ENCODE results near the gene THEMIS.

THEMIS gene

GRCh38 chr6:127859956-127860355 lies 40.9 kb downstream of the THEMIS start:
- DNase-seq (ENCODE audit: low read depth in 1 of 2, low spot score in 1 of 2) = no peak

- DNase-seq (ENCODE audit: low read depth in 1 of 2, low spot score in 1 of 2) = no peak
Measured at GRCh38 chr6:127858727-127859391, 42.0 kb downstream of the THEMIS start.

- DNase-seq (ENCODE audit: low read depth in 1 of 2, low spot score in 1 of 2) = no peak
Measured at GRCh38 chr6:127857051-127857637, 43.7 kb downstream of the THEMIS start.

- peak in 1 of 2 donors; percentile 1 for DNase-seq (ENCODE audit: low read depth in 1 of 2, low spot score in 1 of 2)
Measured at GRCh38 chr6:127855542-127856159, 45.2 kb downstream of the THEMIS start.

- no peak for DNase-seq (ENCODE audit: low read depth in 1 of 2, low spot score in 1 of 2)
Measured at GRCh38 chr6:127854009-127854408, 46.8 kb downstream of the THEMIS start.

GRCh38 chr6:127851197-127851596 lies 49.7 kb downstream of the THEMIS start:
- DNase-seq (ENCODE audit: low read depth in 1 of 2, low spot score in 1 of 2) = no peak

- DNase-seq (ENCODE audit: low read depth in 1 of 2, low spot score in 1 of 2) = no peak
Measured at GRCh38 chr6:127845242-127845641, 55.6 kb downstream of the THEMIS start.

GRCh38 chr6:127844529-127844928 lies 56.3 kb downstream of the THEMIS start:
- DNase-seq (ENCODE audit: low read depth in 1 of 2, low spot score in 1 of 2) = no peak

GRCh38 chr6:127843582-127843981 lies 57.3 kb downstream of the THEMIS start:
- no peak for DNase-seq (ENCODE audit: low read depth in 1 of 2, low spot score in 1 of 2)

GRCh38 chr6:127842562-127842961 lies 58.3 kb downstream of the THEMIS start:
- no peak for DNase-seq (ENCODE audit: low read depth in 1 of 2, low spot score in 1 of 2)

- DNase-seq (ENCODE audit: low read depth in 1 of 2, low spot score in 1 of 2) = no peak
Measured at GRCh38 chr6:127841811-127842210, 59.0 kb downstream of the THEMIS start.

GRCh38 chr6:127834136-127834535 lies 66.7 kb downstream of the THEMIS start:
- no peak for DNase-seq (ENCODE audit: low read depth in 1 of 2, low spot score in 1 of 2)

- DNase-seq (ENCODE audit: low read depth in 1 of 2, low spot score in 1 of 2) = no peak
Measured at GRCh38 chr6:127833336-127833735, 67.5 kb downstream of the THEMIS start.

GRCh38 chr6:127832381-127832780 lies 68.5 kb downstream of the THEMIS start:
- DNase-seq (ENCODE audit: low read depth in 1 of 2, low spot score in 1 of 2) = no peak

GRCh38 chr6:127824061-127824460 lies 76.8 kb downstream of the THEMIS start:
- no peak for DNase-seq (ENCODE audit: low read depth in 1 of 2, low spot score in 1 of 2)

GRCh38 chr6:127821431-127821830 lies 79.4 kb downstream of the THEMIS start:
- no peak for DNase-seq (ENCODE audit: low read depth in 1 of 2, low spot score in 1 of 2)

- no peak for DNase-seq (ENCODE audit: low read depth in 1 of 2, low spot score in 1 of 2)
Measured at GRCh38 chr6:127818149-127818548, 82.7 kb downstream of the THEMIS start.

- no peak for DNase-seq (ENCODE audit: low read depth in 1 of 2, low spot score in 1 of 2)
Measured at GRCh38 chr6:127816643-127817042, 84.2 kb downstream of the THEMIS start.

GRCh38 chr6:127813699-127814027 lies 87.2 kb downstream of the THEMIS start:
- DNase-seq (ENCODE audit: low read depth in 1 of 2, low spot score in 1 of 2) = no peak

- DNase-seq (ENCODE audit: low read depth in 1 of 2, low spot score in 1 of 2) = no peak
Measured at GRCh38 chr6:127812985-127813698, 87.7 kb downstream of the THEMIS start.

- no peak for DNase-seq (ENCODE audit: low read depth in 1 of 2, low spot score in 1 of 2)
Measured at GRCh38 chr6:127811900-127812570, 88.8 kb downstream of the THEMIS start.

Measured in activated T-helper 1 cell treated with anti-CD3 and anti-CD28 coated beads, Interleukin-2, amount 50 U/mL, for 16 hours (primary cell).